ENCODE measurements around the gene ANKRD33. TPM values are rescaled to one million over a fixed set of nuclear protein-coding genes. Genes with fewer than 3 reads are reported as not detected.

The ANKRD33 gene
- polyA plus RNA-seq, 1 experiment: not detected

- TF ChIP-seq CTCF (IDR thresholded peaks at IDR 0.05; ENCODE audit: insufficient read depth, low read depth, low read length): no peak
- Histone ChIP-seq H3K4me3 (ENCODE audit: low read depth, low read length) (no peak overlapping the region), H3K27me3 (ENCODE audit: control insufficient read depth, insufficient read depth, low read length) (peaks cover 9% of the 10 kb centered on the region), H3K36me3 (ENCODE audit: control insufficient read depth, insufficient read depth, low read length) (no peaks in the 10 kb centered on the region)
- POLR2A ChIA-PET: no interaction called here
- CTCF ChIA-PET: interaction anchor here (0.8 to 2.2 kb wide), 3 partner anchors 11 to 82 kb away, joined by 3 to 6 read pairs (median 3); no protein-coding TSS in a partner anchor
- no peak for DNase-seq (ENCODE audit: low read depth)
These were observed 50.8 kb downstream of the ANKRD33 start for GRCh38 chr12:51938726-51939125.

GRCh38 chr12:51941011-51941581 lies 53.2 kb downstream of the ANKRD33 start:
- no peaks in the 10 kb centered on the region for H3K36me3 ChIP-seq (ENCODE audit: control insufficient read depth, insufficient read depth, low read length)
- ChIA-PET POLR2A (no interaction called here), CTCF (interaction anchor here (2.1 to 3.1 kb wide), 3 partner anchors 18 to 84 kb away, joined by 6 to 12 read pairs (median 9); no protein-coding TSS in a partner anchor)
- no peak for DNase-seq (ENCODE audit: low read depth)
- peaks cover 5% of the 10 kb centered on the region for H3K27me3 ChIP-seq (ENCODE audit: control insufficient read depth, insufficient read depth, low read length)
- TF ChIP-seq CTCF (IDR thresholded peaks at IDR 0.05; ENCODE audit: insufficient read depth, low read depth, low read length): no peak
- no peak overlapping the region for H3K4me3 ChIP-seq (ENCODE audit: low read depth, low read length)

Other genes starting within 250 kb of the ANKRD33 start
- 0.01 TPM in 1 of 2 replicates, not detected in the other for gene FIGNL2, start 39.4 kb upstream of the ANKRD33 start, polyA plus RNA-seq (2011; rRNA removed)
- 7.8 and 13.1 TPM in 2 replicates for gene ACVRL1, start 19.4 kb downstream of the ANKRD33 start, polyA plus RNA-seq (2011; rRNA removed)
- gene ACVR1B, start 63.6 kb downstream of the ANKRD33 start, polyA plus RNA-seq (2011; rRNA removed): 12.6 and 12.9 TPM in 2 replicates
- gene TAMALIN, start 118.8 kb downstream of the ANKRD33 start, polyA plus RNA-seq (2011; rRNA removed): 0.96 and 1.3 TPM in 2 replicates
- 9.8 and 18.6 TPM in 2 replicates for gene NR4A1, start 163.3 kb downstream of the ANKRD33 start, polyA plus RNA-seq (2011; rRNA removed)
- 115 and 163 TPM in 2 replicates for gene ATG101, start 181.9 kb downstream of the ANKRD33 start, polyA plus RNA-seq (2011; rRNA removed)
- 0.05 TPM in 1 of 2 replicates, not detected in the other for gene SMIM41, start 191.6 kb downstream of the ANKRD33 start, polyA plus RNA-seq (2011; rRNA removed)

All from BJ (cell line).